PC-9 (cell line): Measurements from ENCODE around the gene FOXD1.

Source experiments
- EZH2 ChIP-seq: fragments of 200-600 bp; sonication (generic); IDR thresholded peaks from 2 replicates; pipeline ENCODE4 v1.8.0; 2017; ENCODE audit warnings: antibody characterized with exemption, low read depth
- TF ChIP-seq, protein P1 (sequence below): fragments of 200-600 bp; sonication (generic); conservative IDR thresholded peaks from 2 replicates; pipeline ENCODE4 v1.6.1; 2017; ENCODE audit warnings: mixed run types, antibody characterized with exemption, mild to moderate bottlenecking, moderate library complexity

DNA sequence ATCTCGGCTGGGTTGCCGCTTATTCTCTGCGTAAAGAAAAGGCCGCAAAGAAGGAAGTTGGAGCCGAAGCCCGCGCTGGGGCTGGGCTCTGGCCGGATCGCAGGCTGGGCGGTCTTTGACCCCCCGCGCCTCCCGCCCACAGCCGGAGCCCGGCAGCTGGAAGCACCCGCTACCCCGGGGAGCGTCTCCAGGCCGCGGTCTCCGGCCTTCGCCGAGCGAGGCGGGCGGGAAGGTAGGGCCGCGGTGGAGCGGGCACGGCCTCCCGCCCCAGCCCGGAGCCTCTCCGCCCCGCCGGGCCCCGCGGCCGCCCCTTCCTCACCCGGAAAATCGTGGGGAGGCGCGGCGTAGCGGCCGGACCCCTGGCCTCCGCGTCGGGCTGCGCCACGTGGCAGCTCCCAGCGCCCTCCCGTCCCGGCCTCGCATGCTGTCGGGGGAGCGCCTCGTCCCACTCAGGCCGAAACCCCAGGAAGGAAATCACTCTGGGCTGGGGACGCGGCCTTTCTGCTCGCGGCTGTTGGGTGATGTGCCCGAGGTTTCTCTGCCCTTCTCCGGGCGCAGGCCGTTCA lies 12.0 kb downstream of the FOXD1 start:
- TF ChIP-seq EZH2, result no peak
- TF ChIP-seq, protein P1, sequence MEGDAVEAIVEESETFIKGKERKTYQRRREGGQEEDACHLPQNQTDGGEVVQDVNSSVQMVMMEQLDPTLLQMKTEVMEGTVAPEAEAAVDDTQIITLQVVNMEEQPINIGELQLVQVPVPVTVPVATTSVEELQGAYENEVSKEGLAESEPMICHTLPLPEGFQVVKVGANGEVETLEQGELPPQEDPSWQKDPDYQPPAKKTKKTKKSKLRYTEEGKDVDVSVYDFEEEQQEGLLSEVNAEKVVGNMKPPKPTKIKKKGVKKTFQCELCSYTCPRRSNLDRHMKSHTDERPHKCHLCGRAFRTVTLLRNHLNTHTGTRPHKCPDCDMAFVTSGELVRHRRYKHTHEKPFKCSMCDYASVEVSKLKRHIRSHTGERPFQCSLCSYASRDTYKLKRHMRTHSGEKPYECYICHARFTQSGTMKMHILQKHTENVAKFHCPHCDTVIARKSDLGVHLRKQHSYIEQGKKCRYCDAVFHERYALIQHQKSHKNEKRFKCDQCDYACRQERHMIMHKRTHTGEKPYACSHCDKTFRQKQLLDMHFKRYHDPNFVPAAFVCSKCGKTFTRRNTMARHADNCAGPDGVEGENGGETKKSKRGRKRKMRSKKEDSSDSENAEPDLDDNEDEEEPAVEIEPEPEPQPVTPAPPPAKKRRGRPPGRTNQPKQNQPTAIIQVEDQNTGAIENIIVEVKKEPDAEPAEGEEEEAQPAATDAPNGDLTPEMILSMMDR, result no peak
